Mesothelial cell of epicardium (in vitro differentiated cells): Measurements from ENCODE around the gene ABHD12B. TPM values are rescaled to one million over a fixed set of nuclear protein-coding genes. Genes with fewer than 3 reads are reported as not detected.

ENCODE experiments used
- DNase-seq, 2 experiments: peaks; one replicate each; pipeline ENCODE4 v3.0.0; 2021; ENCODE audit warnings: low spot score in 2 of 2; ENCODE audit not compliant: unreplicated experiment in 2 of 2
- H3K27ac Mint-ChIP-seq: 2 replicates; pipeline ENCODE4 v1.8.0; 2021; ENCODE audit warnings: mixed read lengths
- H3K27me3 Mint-ChIP-seq: 2 replicates; pipeline ENCODE4 v1.8.0; 2021; ENCODE audit warnings: low read depth, mixed read lengths
- H3K36me3 Mint-ChIP-seq: 2 replicates; pipeline ENCODE4 v1.8.0; 2021; ENCODE audit warnings: mixed read lengths
- H3K4me1 Mint-ChIP-seq: 2 replicates; pipeline ENCODE4 v1.8.0; 2021; ENCODE audit warnings: mixed read lengths
- H3K4me3 Mint-ChIP-seq: 2 replicates; pipeline ENCODE4 v1.8.0; 2021; ENCODE audit warnings: mild to moderate bottlenecking, moderate library complexity, mixed read lengths
- H3K9me3 Mint-ChIP-seq: 2 replicates; pipeline ENCODE4 v1.8.0; 2021; ENCODE audit warnings: mixed read lengths
- total RNA-seq: library from RNA; stranded (reverse); gene quantifications from 3 replicates; pipeline ENCODE4 v1.2.1, GENCODE V29; 2021
- TF ChIP-seq, protein P1 (sequence below): fragments of 200-600 bp; sonication (generic); IDR thresholded peaks from one replicate; pipeline ENCODE4 v1.5.0; 2021; ENCODE audit warnings: antibody characterized with exemption; ENCODE audit not compliant: unreplicated experiment

ABHD12B gene
- total RNA-seq, 1 donor from 2014 or later = 0.16 TPM

DNA sequence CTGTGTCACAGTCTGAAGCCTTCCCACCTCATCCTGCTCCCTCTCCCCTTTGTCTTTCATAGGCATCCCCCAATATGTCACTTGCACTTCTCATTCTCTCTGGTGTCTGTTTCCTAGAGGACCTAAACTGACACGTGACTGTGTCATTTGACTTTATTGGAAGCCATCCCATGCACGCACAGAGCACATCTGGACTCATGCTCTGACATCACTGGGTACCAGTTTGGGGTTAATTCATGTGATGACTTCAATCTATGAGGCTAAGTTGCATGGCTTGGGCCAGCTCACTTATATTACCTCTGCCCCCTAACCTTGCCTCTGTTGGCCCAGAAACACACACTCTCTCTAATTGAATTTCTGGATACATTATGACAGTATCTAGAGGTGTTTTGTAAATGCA, 51.0 kb downstream of the ABHD12B start:
- Mint-ChIP-seq H3K4me3 (no peak overlapping the region), H3K9me3 (no peaks in the 10 kb centered on the region), H3K27ac (no peak overlapping the region), H3K27me3 (no peaks in the 10 kb centered on the region), H3K4me1 (peaks cover 7% of the 10 kb centered on the region), H3K36me3 (peaks cover 2% of the 10 kb centered on the region)
- no peak for DNase-seq
- TF ChIP-seq, protein P1, sequence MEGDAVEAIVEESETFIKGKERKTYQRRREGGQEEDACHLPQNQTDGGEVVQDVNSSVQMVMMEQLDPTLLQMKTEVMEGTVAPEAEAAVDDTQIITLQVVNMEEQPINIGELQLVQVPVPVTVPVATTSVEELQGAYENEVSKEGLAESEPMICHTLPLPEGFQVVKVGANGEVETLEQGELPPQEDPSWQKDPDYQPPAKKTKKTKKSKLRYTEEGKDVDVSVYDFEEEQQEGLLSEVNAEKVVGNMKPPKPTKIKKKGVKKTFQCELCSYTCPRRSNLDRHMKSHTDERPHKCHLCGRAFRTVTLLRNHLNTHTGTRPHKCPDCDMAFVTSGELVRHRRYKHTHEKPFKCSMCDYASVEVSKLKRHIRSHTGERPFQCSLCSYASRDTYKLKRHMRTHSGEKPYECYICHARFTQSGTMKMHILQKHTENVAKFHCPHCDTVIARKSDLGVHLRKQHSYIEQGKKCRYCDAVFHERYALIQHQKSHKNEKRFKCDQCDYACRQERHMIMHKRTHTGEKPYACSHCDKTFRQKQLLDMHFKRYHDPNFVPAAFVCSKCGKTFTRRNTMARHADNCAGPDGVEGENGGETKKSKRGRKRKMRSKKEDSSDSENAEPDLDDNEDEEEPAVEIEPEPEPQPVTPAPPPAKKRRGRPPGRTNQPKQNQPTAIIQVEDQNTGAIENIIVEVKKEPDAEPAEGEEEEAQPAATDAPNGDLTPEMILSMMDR = no peak

DNA sequence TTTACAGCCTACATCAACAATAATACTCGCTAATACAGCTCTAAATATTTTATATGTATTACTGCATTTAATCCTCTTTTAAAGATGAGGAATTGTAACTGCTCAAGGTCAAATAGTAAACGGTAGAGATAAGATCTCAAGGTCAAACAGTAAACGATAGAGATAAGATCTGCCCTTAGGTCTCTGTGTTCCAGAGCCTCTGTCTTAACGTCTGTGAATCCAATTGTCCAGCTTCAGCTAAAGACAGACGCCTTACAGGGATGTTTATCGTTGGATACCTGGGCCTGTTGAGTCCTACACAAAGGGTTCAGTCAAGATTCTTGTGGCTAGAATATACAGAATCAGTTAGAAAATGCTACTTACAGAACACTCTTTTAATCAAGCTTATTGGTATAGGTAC, 52.4 kb downstream of the ABHD12B start:
- TF ChIP-seq, protein P1 = no peak
- peaks cover 2% of the 10 kb centered on the region for H3K36me3 Mint-ChIP-seq
- H3K4me1 Mint-ChIP-seq = peaks cover 7% of the 10 kb centered on the region
- DNase-seq = no peak
- no peak overlapping the region for H3K4me3 Mint-ChIP-seq
- no peaks in the 10 kb centered on the region for H3K9me3 Mint-ChIP-seq
- H3K27ac Mint-ChIP-seq = no peak overlapping the region
- H3K27me3 Mint-ChIP-seq = no peaks in the 10 kb centered on the region

DNA sequence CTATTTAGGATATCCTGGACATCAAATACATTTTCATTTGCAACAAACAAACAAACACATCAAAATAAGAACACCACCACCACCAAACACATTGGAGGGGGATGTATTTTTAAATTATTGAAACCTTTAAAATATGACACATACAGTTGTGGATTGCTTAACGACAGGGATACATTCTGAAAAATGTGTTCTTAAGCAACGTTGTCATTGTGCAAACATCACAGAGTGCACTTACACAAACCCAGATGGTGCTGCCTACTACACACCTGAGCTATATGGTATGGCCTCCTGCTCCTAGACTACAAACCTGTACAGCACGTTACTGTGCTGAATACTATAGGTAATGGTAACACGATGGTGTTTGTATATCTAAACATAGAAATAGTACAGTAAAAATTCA, 53.0 kb downstream of the ABHD12B start:
- peaks cover 2% of the 10 kb centered on the region for H3K36me3 Mint-ChIP-seq

DNA sequence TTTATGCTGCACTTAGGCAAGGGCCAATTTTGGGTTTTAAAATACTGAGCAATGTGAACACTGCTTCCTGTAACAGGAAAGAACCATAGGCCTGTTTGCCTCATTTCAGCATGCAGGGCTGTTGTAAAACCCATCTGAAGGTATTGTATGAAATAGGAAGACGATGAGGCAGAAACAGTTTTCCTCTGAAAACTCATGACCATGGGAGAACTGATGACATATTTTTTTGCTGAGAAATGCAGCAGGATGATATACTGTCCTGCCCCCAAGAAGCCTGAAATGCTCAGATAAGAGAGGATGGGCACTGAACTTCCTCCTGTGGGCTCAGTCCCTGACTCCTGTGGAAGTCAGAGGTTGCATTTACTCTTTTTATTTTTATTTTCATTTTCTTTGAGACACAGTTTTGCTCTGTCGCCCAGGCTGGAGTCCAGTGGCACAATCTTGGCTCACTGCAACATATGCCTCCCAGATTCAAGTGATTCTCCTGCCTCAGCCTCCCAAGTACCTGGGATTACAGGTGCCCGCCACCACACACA, 55.1 kb downstream of the ABHD12B start:
- no peak for DNase-seq
- H3K27me3 Mint-ChIP-seq = no peaks in the 10 kb centered on the region
- H3K27ac Mint-ChIP-seq = no peak overlapping the region
- H3K4me3 Mint-ChIP-seq = no peak overlapping the region
- H3K9me3 Mint-ChIP-seq = no peaks in the 10 kb centered on the region
- peaks cover 5% of the 10 kb centered on the region for H3K36me3 Mint-ChIP-seq
- no peaks in the 10 kb centered on the region for H3K4me1 Mint-ChIP-seq
- TF ChIP-seq, protein P1 = no peak

More for the DNA sequence above, 53.0 kb downstream of the ABHD12B start:
- Mint-ChIP-seq H3K27me3 (no peaks in the 10 kb centered on the region), H3K27ac (no peak overlapping the region), H3K4me3 (no peak overlapping the region), H3K9me3 (no peaks in the 10 kb centered on the region), H3K4me1 (peaks cover 7% of the 10 kb centered on the region)
- TF ChIP-seq, protein P1 = no peak
- DNase-seq = no peak

DNA sequence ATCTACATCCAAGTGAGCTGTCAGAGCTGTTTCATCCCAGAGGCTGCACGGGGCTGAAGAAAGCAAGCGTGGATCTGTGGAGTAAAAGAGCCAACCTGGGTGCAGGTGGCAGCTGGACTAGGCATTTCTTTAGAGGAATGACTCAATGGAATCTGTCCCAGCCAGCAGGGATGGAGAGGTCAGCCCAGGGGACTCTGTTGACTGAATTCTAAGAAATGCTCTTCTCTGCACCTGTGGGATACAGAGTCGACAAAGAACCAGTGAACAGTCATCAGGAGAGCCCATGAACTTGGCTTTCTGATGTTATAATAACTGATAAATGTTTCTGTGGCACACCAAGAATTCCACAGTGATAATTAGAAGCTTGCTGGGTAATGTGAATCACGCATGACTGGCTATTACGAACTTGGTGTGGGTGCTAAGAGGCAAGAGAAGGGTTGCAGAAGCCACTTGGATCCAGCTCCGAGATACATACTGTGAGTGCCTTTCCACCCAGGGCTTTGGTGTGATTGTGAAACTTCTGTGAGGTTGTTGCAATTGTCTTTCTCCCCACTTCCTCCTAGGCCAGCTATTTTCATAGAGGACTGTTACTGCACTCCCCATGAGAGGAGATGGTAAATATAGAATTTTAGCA, 56.3 kb downstream of the ABHD12B start:
- no peak overlapping the region for H3K27ac Mint-ChIP-seq
- no peaks in the 10 kb centered on the region for H3K27me3 Mint-ChIP-seq
- no peaks in the 10 kb centered on the region for H3K9me3 Mint-ChIP-seq
- peaks cover 6% of the 10 kb centered on the region for H3K4me1 Mint-ChIP-seq
- TF ChIP-seq, protein P1 = no peak
- DNase-seq = no peak
- H3K36me3 Mint-ChIP-seq = peaks cover 6% of the 10 kb centered on the region
- H3K4me3 Mint-ChIP-seq = no peak overlapping the region
